ENCODE results near the gene ZNF598. TPM values are rescaled to one million over a fixed set of nuclear protein-coding genes. Genes with fewer than 3 reads are reported as not detected.

ZNF598 gene
- total and polyA plus RNA-seq, 2 of the 13 experiments (the other 11 are each of a cell fraction or from before 2014, with no cell fraction given) = 13.5 to 14.2 TPM

DNA sequence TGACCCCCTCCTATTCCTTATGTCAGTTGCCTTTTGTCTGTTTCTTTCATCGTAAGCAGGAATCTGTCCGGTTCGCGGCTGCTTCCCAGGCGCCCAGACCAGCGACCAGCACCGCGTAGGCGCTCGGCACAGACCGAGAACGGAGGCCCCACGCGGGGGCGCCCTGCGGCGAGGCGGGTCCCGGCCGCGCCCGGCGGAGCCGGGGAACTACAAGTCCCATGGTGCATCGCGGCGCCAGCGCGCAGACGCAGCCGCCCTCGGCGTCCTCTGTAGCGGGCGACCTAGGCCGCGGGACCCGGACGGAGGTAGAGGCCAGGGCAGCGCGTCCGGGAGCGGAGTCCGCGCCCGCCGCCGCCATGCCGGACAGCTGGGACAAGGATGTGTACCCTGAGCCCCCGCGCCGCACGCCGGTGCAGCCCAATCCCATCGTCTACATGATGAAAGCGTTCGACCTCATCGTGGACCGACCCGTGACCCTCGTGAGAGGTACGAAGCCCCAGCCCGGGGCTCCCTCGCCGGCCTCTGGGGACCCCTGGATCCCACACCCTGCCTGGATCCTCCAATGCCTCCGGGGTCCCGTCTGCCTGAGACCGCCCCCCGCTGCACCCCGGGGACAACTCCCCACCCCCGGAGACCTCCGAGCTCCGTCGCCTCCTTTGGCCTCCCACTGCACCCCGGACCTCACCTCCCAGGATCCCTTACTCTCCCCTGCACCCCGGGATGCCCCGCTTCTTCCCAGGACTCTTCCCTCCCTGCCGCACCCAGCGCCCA is 50.2 kb downstream of the ZNF598 start, which contains the start of gene NDUFB10 (continued):
- TF ChIP-seq AFF4 (CRISPR knock-in tag; IDR thresholded peaks at IDR 0.05) (no peak), CENPBD1 (CRISPR knock-in tag; IDR thresholded peaks at IDR 0.05; ENCODE audit: borderline replicate concordance, low read depth) (no peak), ZNF274 (CRISPR knock-in tag; IDR thresholded peaks at IDR 0.05) (peak; percentile 80; the same call in 1 of the 2 replicates), ZNF296 (CRISPR knock-in tag; conservative IDR thresholded peaks at IDR 0.05) (no peak), ZNF816 (CRISPR knock-in tag; IDR thresholded peaks at IDR 0.05; ENCODE audit: borderline replicate concordance) (peak; percentile 66; the same call in 1 of the 2 replicates), ZNF780A (CRISPR knock-in tag; IDR thresholded peaks at IDR 0.05) (no peak), SOX13 (IDR thresholded peaks at IDR 0.05) (0 out of 2 replicates have a peak, but pooled peaks have one; percentile 17), SOX13 (CRISPR knock-in tag; conservative IDR thresholded peaks at IDR 0.05 in 1 of 2, IDR thresholded peaks at IDR 0.05 in 1 of 2) (no peak), KAT7 (CRISPR knock-in tag; IDR thresholded peaks at IDR 0.05; ENCODE audit: borderline replicate concordance) (peak; percentile 89; the same call in 1 of the 2 replicates), SMC3 (IDR thresholded peaks at IDR 0.05; ENCODE audit: low read length) (no peak), HDAC2 (CRISPR knock-in tag; IDR thresholded peaks at IDR 0.05) (peak; percentile 57; the same call in 1 of the 2 replicates), ZSCAN9 (CRISPR knock-in tag; IDR thresholded peaks at IDR 0.05; ENCODE audit: borderline replicate concordance) (no peak), RORA (CRISPR knock-in tag; IDR thresholded peaks at IDR 0.05) (no peak), CENPX (CRISPR knock-in tag; IDR thresholded peaks at IDR 0.05) (no peak), ZBTB33 (CRISPR knock-in tag; IDR thresholded peaks at IDR 0.05) (peak; percentile 32; the same call in 1 of the 2 replicates), HNRNPK (IDR thresholded peaks at IDR 0.05; ENCODE audit: low read depth, low read length, poor library complexity, severe bottlenecking) (peak; percentile 41), PAWR (CRISPR knock-in tag; IDR thresholded peaks at IDR 0.05; ENCODE audit: borderline replicate concordance) (no peak)
- TF ChIP-seq, protein P1, sequence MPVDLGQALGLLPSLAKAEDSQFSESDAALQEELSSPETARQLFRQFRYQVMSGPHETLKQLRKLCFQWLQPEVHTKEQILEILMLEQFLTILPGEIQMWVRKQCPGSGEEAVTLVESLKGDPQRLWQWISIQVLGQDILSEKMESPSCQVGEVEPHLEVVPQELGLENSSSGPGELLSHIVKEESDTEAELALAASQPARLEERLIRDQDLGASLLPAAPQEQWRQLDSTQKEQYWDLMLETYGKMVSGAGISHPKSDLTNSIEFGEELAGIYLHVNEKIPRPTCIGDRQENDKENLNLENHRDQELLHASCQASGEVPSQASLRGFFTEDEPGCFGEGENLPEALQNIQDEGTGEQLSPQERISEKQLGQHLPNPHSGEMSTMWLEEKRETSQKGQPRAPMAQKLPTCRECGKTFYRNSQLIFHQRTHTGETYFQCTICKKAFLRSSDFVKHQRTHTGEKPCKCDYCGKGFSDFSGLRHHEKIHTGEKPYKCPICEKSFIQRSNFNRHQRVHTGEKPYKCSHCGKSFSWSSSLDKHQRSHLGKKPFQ (CRISPR knock-in tag; IDR thresholded peaks at IDR 0.05; ENCODE audit: insufficient replicate concordance) = peak; percentile 40
- TF ChIP-seq, protein P2, sequence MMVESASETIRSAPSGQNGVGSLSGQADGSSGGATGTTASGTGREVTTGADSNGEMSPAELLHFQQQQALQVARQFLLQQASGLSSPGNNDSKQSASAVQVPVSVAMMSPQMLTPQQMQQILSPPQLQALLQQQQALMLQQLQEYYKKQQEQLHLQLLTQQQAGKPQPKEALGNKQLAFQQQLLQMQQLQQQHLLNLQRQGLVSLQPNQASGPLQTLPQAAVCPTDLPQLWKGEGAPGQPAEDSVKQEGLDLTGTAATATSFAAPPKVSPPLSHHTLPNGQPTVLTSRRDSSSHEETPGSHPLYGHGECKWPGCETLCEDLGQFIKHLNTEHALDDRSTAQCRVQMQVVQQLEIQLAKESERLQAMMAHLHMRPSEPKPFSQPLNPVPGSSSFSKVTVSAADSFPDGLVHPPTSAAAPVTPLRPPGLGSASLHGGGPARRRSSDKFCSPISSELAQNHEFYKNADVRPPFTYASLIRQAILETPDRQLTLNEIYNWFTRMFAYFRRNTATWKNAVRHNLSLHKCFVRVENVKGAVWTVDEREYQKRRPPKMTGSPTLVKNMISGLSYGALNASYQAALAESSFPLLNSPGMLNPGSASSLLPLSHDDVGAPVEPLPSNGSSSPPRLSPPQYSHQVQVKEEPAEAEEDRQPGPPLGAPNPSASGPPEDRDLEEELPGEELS (CRISPR knock-in tag; IDR thresholded peaks at IDR 0.05) = no peak

Data from HepG2 (cell line).